ENCODE results near the gene DNAJB5.

DNA sequence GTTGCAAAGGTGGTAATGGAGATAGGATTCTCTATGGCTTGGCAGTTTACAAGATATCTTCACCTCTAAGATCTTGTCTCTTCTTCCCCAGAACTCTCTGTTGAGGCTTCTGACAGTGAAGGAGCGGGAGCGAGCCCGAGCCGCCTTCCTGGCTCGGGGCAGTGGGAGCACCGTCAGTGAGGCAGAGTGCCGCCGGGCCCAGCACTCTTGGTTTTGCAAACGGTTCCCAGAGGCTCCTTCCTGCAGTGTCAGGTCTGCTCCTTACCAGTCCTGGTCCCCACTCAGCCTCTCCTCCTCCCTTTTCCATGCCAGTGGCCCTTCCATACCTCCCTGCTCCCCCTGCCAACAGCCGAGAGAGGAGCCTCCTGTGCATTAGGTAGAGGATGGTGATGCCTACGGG, 12.6 kb upstream of the DNAJB5 start:
- TF ChIP-seq, protein P1, sequence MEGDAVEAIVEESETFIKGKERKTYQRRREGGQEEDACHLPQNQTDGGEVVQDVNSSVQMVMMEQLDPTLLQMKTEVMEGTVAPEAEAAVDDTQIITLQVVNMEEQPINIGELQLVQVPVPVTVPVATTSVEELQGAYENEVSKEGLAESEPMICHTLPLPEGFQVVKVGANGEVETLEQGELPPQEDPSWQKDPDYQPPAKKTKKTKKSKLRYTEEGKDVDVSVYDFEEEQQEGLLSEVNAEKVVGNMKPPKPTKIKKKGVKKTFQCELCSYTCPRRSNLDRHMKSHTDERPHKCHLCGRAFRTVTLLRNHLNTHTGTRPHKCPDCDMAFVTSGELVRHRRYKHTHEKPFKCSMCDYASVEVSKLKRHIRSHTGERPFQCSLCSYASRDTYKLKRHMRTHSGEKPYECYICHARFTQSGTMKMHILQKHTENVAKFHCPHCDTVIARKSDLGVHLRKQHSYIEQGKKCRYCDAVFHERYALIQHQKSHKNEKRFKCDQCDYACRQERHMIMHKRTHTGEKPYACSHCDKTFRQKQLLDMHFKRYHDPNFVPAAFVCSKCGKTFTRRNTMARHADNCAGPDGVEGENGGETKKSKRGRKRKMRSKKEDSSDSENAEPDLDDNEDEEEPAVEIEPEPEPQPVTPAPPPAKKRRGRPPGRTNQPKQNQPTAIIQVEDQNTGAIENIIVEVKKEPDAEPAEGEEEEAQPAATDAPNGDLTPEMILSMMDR (conservative IDR thresholded peaks at IDR 0.05; ENCODE audit: low read length): no peak
- no peak for TF ChIP-seq EZH2phosphoT487 (IDR thresholded peaks at IDR 0.05; ENCODE audit: borderline replicate concordance)
